Activated naive CD4-positive, alpha-beta T cell treated with anti-CD3 and anti-CD28 coated beads, Interleukin-2, amount 50 U/mL, for 72 hours (primary cell): ENCODE measurements around the gene TRIML1. TPM values are rescaled to one million over a fixed set of nuclear protein-coding genes. Genes with fewer than 3 reads are reported as not detected.
"Not testable (repeated sequence)": the region's sequence is repeated elsewhere in the genome, so short reads cannot be mapped to it uniquely, and the experiment has no call there.

Experiments used
- ATAC-seq, 2 donors: fragments of 150-1000 bp; cut with Tn5 transposase; 2 replicates each; pipeline ENCODE4 v1.10.0; 2021; ENCODE audit warnings: mild to moderate bottlenecking in 2 of 2, moderate library complexity in 2 of 2
- DNase-seq, 2 donors: peaks; one replicate each; pipeline ENCODE4 v3.0.0; 2021 to 2022; ENCODE audit warnings: low spot score in 2 of 2
- H3K27ac Mint-ChIP-seq, 2 donors: one replicate each; pipeline ENCODE4 v1.8.0; 2022; ENCODE audit warnings: mild to moderate bottlenecking in 2 of 2, mixed read lengths in 2 of 2
- H3K36me3 Mint-ChIP-seq, 2 donors: one replicate each; pipeline ENCODE4 v1.8.0; 2022; ENCODE audit warnings: mixed read lengths in 2 of 2
- H3K9me3 Mint-ChIP-seq, 2 donors: one replicate each; pipeline ENCODE4 v1.8.0; 2022; ENCODE audit warnings: mixed read lengths in 2 of 2
- total RNA-seq, 2 donors: library from RNA; stranded (reverse); gene quantifications; one replicate each; pipeline ENCODE4 v1.2.3, GENCODE V29; 2022

TRIML1 gene
- total RNA-seq, 2 donors from 2014 or later = not detected

- Mint-ChIP-seq H3K36me3 (peaks cover 0 to 8% of the 10 kb centered on the region in 2 donors), H3K27ac (no peak overlapping the region), H3K9me3 (peaks cover 5 to 25% of the 10 kb centered on the region in 2 donors)
- ATAC-seq (no peak), DNase-seq (no peak)
Measured at GRCh38 chr4:188139671-188140070, 430 bp downstream of the TRIML1 start.

GRCh38 chr4:188143731-188144130, 4.5 kb downstream of the TRIML1 start:
- H3K9me3 Mint-ChIP-seq = peaks cover 5 to 16% of the 10 kb centered on the region in 2 donors
- H3K36me3 Mint-ChIP-seq = peaks cover 0 to 11% of the 10 kb centered on the region in 2 donors
- no peak for ATAC-seq
- DNase-seq = no peak
- no peak overlapping the region for H3K27ac Mint-ChIP-seq

- no peak overlapping the region for H3K27ac Mint-ChIP-seq
- peaks cover 0 to 8% of the 10 kb centered on the region in 2 donors for H3K36me3 Mint-ChIP-seq
- DNase-seq = no peak
- ATAC-seq = no peak
- H3K9me3 Mint-ChIP-seq = peaks cover 3 to 15% of the 10 kb centered on the region in 2 donors
Measured at GRCh38 chr4:188145601-188146000, 6.4 kb downstream of the TRIML1 start.

GRCh38 chr4:188146618-188147017, 7.4 kb downstream of the TRIML1 start:
- ATAC-seq = no peak
- Mint-ChIP-seq H3K36me3 (peaks cover 0 to 6% of the 10 kb centered on the region in 2 donors), H3K9me3 (peaks cover 0 to 12% of the 10 kb centered on the region in 2 donors), H3K27ac (no peak overlapping the region)
- no peak for DNase-seq

- Mint-ChIP-seq H3K27ac (no peak overlapping the region), H3K36me3 (peaks cover 0 to 6% of the 10 kb centered on the region in 2 donors), H3K9me3 (peaks cover 0 to 12% of the 10 kb centered on the region in 2 donors)
- ATAC-seq (no peak), DNase-seq (no peak)
Measured at GRCh38 chr4:188147176-188147575, 7.9 kb downstream of the TRIML1 start.

GRCh38 chr4:188147776-188148175, 8.5 kb downstream of the TRIML1 start:
- peaks cover 0 to 6% of the 10 kb centered on the region in 2 donors for H3K36me3 Mint-ChIP-seq
- H3K27ac Mint-ChIP-seq = no peak overlapping the region
- peaks cover 0 to 12% of the 10 kb centered on the region in 2 donors for H3K9me3 Mint-ChIP-seq
- ATAC-seq (no peak), DNase-seq (no peak)

GRCh38 chr4:188154668-188155405, 15.6 kb downstream of the TRIML1 start:
- Mint-ChIP-seq H3K9me3 (peaks cover 0 to 16% of the 10 kb centered on the region in 2 donors), H3K27ac (no peak overlapping the region), H3K36me3 (peaks cover 0 to 12% of the 10 kb centered on the region in 2 donors)
- ATAC-seq = no peak
- DNase-seq = no peak

- Mint-ChIP-seq H3K9me3 (peaks cover 4 to 20% of the 10 kb centered on the region in 2 donors), H3K27ac (no peak overlapping the region), H3K36me3 (peaks cover 4 to 15% of the 10 kb centered on the region in 2 donors)
- no peak for DNase-seq
- ATAC-seq = no peak
Measured at GRCh38 chr4:188158336-188158735, 19.1 kb downstream of the TRIML1 start.

- H3K27ac Mint-ChIP-seq, ATAC-seq, DNase-seq: not testable (repeated sequence)
- Mint-ChIP-seq H3K36me3 (peaks cover 4 to 14% of the 10 kb centered on the region in 2 donors), H3K9me3 (peaks cover 4 to 20% of the 10 kb centered on the region in 2 donors)
Measured at GRCh38 chr4:188159513-188160226, 20.4 kb downstream of the TRIML1 start.

GRCh38 chr4:188160406-188160805, 21.2 kb downstream of the TRIML1 start:
- ATAC-seq (no peak), DNase-seq (no peak)
- Mint-ChIP-seq H3K36me3 (peaks cover 4 to 8% of the 10 kb centered on the region in 2 donors), H3K27ac (no peak overlapping the region), H3K9me3 (peaks cover 4 to 16% of the 10 kb centered on the region in 2 donors)

GRCh38 chr4:188161167-188161566, 21.9 kb downstream of the TRIML1 start:
- ATAC-seq (no peak), DNase-seq (no peak)
- peaks cover 4 to 16% of the 10 kb centered on the region in 2 donors for H3K9me3 Mint-ChIP-seq
- H3K36me3 Mint-ChIP-seq = peaks cover 4 to 8% of the 10 kb centered on the region in 2 donors
- no peak overlapping the region for H3K27ac Mint-ChIP-seq

- Mint-ChIP-seq H3K27ac (no peak overlapping the region), H3K9me3 (peaks cover 4 to 17% of the 10 kb centered on the region in 2 donors), H3K36me3 (peaks cover 4 to 8% of the 10 kb centered on the region in 2 donors)
- DNase-seq = no peak
- no peak for ATAC-seq
Measured at GRCh38 chr4:188162698-188163097, 23.5 kb downstream of the TRIML1 start.

- ATAC-seq = no peak
- H3K27ac Mint-ChIP-seq = no peak overlapping the region
- no peak for DNase-seq
- H3K9me3 Mint-ChIP-seq = peaks cover 7 to 12% of the 10 kb centered on the region in 2 donors
- H3K36me3 Mint-ChIP-seq = peaks cover 0 to 6% of the 10 kb centered on the region in 2 donors
Measured at GRCh38 chr4:188168726-188169373, 29.6 kb downstream of the TRIML1 start.

GRCh38 chr4:188171551-188171950, 32.3 kb downstream of the TRIML1 start:
- no peak for ATAC-seq
- Mint-ChIP-seq H3K27ac (no peak overlapping the region), H3K36me3 (peaks cover 0 to 6% of the 10 kb centered on the region in 2 donors), H3K9me3 (peaks cover 11 to 16% of the 10 kb centered on the region in 2 donors)
- no peak for DNase-seq

GRCh38 chr4:188175288-188175687, 36.0 kb downstream of the TRIML1 start:
- Mint-ChIP-seq H3K27ac (no peak overlapping the region), H3K36me3 (peaks cover 0 to 4% of the 10 kb centered on the region in 2 donors), H3K9me3 (peaks cover 8 to 12% of the 10 kb centered on the region in 2 donors)
- DNase-seq (no peak), ATAC-seq (no peak)

- no peak overlapping the region for H3K27ac Mint-ChIP-seq
- H3K9me3 Mint-ChIP-seq = peaks cover 19 to 22% of the 10 kb centered on the region in 2 donors
- ATAC-seq (no peak), DNase-seq (no peak)
- peaks cover 0 to 10% of the 10 kb centered on the region in 2 donors for H3K36me3 Mint-ChIP-seq
Measured at GRCh38 chr4:188177997-188178675, 38.9 kb downstream of the TRIML1 start.
